ENCODE results near the gene ZDHHC20. TPM values are rescaled to one million over a fixed set of nuclear protein-coding genes. Genes with fewer than 3 reads are reported as not detected.

ZDHHC20 gene
- total and polyA plus RNA-seq, 12 donors = 6.3 to 28.5 (median 13.9) TPM

DNA sequence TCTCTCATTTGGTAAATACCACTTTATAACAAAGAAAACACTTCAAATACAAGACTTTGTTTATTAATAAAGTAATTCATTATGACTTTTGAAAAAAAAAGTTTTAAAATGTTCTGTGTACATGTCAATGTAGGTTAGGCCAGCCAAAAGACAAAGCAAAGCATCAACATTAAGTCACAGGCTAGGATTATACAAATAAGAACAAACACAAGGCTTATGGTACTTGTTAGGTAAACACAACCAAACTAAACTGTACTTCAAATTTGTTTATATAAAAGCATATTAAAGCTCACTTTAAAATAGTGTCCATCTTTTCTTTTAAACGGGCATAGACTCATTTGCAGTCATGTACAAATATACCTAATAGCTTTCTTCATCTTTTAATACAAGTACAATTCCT is 86.6 kb downstream of the ZDHHC20 start:
- Histone ChIP-seq H3K4me1 (no peaks in the 10 kb centered on the region), H3K9me3 (no peaks in the 10 kb centered on the region), H3K36me3 (peaks cover 0 to 54% (median 4%) of the 10 kb centered on the region in 9 donors), H3K27me3 (no peaks in the 10 kb centered on the region), H3K4me3 (no peak overlapping the region), H3K27ac (no peak overlapping the region)
- 89 to 90% methylated on average over 1 of the region's 1 CpG for WGBS, 2 donors
- ATAC-seq = no peak
- intact Hi-C loops (cut with DNase I) = loop anchor here in 1 of 10 donors (10.0 kb wide), 1 partner anchor 102 kb away; no protein-coding TSS in a partner anchor
- no peak for DNase-seq
- TF ChIP-seq, protein P1, sequence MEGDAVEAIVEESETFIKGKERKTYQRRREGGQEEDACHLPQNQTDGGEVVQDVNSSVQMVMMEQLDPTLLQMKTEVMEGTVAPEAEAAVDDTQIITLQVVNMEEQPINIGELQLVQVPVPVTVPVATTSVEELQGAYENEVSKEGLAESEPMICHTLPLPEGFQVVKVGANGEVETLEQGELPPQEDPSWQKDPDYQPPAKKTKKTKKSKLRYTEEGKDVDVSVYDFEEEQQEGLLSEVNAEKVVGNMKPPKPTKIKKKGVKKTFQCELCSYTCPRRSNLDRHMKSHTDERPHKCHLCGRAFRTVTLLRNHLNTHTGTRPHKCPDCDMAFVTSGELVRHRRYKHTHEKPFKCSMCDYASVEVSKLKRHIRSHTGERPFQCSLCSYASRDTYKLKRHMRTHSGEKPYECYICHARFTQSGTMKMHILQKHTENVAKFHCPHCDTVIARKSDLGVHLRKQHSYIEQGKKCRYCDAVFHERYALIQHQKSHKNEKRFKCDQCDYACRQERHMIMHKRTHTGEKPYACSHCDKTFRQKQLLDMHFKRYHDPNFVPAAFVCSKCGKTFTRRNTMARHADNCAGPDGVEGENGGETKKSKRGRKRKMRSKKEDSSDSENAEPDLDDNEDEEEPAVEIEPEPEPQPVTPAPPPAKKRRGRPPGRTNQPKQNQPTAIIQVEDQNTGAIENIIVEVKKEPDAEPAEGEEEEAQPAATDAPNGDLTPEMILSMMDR (IDR thresholded peaks at IDR 0.05) = no peak

DNA sequence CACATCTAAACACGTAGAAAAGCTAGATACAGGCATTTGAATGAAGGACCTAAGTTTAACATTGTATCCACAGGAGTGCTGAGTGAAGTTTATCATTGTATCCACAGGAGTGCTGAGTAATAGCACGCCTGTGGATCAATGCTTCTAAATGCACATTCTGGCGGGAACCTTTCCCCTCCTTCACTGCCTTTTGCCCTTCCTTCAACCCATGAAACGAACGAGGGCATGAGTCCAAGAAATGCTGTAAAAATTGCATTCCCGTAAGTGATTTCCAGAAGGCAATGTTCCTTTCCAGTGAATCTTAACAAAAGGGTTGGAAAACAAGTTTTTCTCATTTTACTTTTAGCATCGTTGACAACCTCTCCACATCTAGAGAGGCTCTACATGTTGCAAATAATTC is 88.1 kb downstream of the ZDHHC20 start:
- WGBS, 2 donors = 63% methylated on average over 7 of the region's 7 CpGs
- no peak overlapping the region for H3K27ac ChIP-seq

DNA sequence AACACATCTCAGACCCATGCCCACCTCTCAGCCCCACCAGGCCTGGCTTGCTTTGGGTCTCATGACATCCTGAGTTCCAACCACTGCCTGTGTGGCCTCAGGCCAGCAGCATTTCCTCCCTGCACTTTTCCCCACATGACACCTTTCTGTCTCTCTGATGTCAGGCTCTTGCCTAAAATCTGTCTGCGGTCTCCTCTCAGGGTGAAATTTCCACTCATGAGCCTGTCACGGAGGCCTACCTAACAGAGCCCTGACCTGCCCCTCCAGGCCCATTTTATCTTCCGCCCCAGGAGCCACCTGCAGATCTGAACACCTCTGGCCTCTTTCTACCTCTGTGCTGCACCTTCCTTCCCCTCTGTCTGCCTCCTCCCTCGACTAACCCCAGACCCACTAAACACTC is 93.5 kb downstream of the ZDHHC20 start:
- Histone ChIP-seq H3K4me1 (no peaks in the 10 kb centered on the region), H3K9me3 (peaks cover 0 to 15% (median 0%) of the 10 kb centered on the region in 11 donors), H3K4me3 (no peak overlapping the region), H3K36me3 (no peaks in the 10 kb centered on the region), H3K27me3 (no peaks in the 10 kb centered on the region), H3K27ac (no peak overlapping the region)
- DNase-seq (no peak), ATAC-seq (no peak)
- 78 to 84% methylated on average over 4 of the region's 4 CpGs for WGBS, 2 donors
- TF ChIP-seq, protein P1 (IDR thresholded peaks at IDR 0.05) = no peak
- intact Hi-C loops (cut with DNase I) = no loop called here

More for the DNA sequence above, 88.1 kb downstream of the ZDHHC20 start:
- Histone ChIP-seq H3K4me1 (no peaks in the 10 kb centered on the region), H3K4me3 (no peak overlapping the region), H3K9me3 (no peaks in the 10 kb centered on the region), H3K36me3 (peaks cover 0 to 44% (median 4%) of the 10 kb centered on the region in 9 donors), H3K27me3 (no peaks in the 10 kb centered on the region)
- DNase-seq = no peak
- ATAC-seq = no peak
- TF ChIP-seq, protein P1 (IDR thresholded peaks at IDR 0.05) = no peak
- intact Hi-C loops (cut with DNase I) = loop anchor here in 1 of 10 donors (10.0 kb wide), 1 partner anchor 104 kb away; no protein-coding TSS in a partner anchor

DNA sequence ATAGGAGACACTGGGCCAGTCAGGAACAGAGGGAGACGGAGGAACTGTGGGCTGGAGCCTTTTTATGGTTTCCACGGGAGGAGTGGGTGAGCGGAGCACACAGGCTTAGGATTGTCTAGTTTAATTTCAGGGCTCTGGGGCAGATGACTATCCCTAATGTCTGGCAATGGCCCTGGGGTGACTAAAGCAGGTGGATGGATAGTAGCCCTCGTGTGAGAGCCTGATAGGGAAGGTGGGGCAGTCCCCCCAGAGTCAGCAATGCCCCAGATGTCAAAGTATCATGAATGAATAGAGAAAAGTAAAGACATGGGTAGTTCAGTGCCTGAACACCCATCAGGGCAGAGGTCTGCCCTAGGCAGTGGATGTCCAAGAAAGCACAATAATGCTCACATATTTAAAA is 94.2 kb downstream of the ZDHHC20 start:
- no peaks in the 10 kb centered on the region for H3K36me3 ChIP-seq
- H3K4me3 ChIP-seq = no peak overlapping the region
- no peaks in the 10 kb centered on the region for H3K4me1 ChIP-seq
- no peak overlapping the region for H3K27ac ChIP-seq
- TF ChIP-seq, protein P1 (IDR thresholded peaks at IDR 0.05) = no peak
- H3K9me3 ChIP-seq = peaks cover 0 to 15% (median 0%) of the 10 kb centered on the region in 11 donors
- WGBS, 2 donors = 84 to 90% methylated on average over 4 of the region's 4 CpGs
- intact Hi-C loops (cut with DNase I) = no loop called here
- no peak for DNase-seq
- no peak for ATAC-seq
- no peaks in the 10 kb centered on the region for H3K27me3 ChIP-seq
